C1 segment of cervical spinal cord (tissue), 14 donors: ENCODE data around the gene BABAM2.
A peak's percentile ranks its signal among the peaks of the same experiment; 100 is the strongest.
"Not testable (repeated sequence)": the region's sequence is repeated elsewhere in the genome, so short reads cannot be mapped to it uniquely, and the experiment has no call there.

Experiments used
- DNase-seq, 14 donors: peaks; one replicate each; lab custom pipeline; 2025; lab: John Stamatoyannopoulos, UW

BABAM2 gene

GRCh38 chr2:28357055-28357454, 466.5 kb downstream of the BABAM2 start:
- no peak for DNase-seq

- DNase-seq, result no peak
Observed at GRCh38 chr2:28357948-28358667, 467.6 kb downstream of the BABAM2 start.

GRCh38 chr2:28358668-28359201, 468.2 kb downstream of the BABAM2 start:
- DNase-seq, result no peak

- peak in 8 of 14 donors; percentile 9 to 74 (median 26) for DNase-seq
Observed at GRCh38 chr2:28359222-28360057, 468.9 kb downstream of the BABAM2 start.

DNA sequence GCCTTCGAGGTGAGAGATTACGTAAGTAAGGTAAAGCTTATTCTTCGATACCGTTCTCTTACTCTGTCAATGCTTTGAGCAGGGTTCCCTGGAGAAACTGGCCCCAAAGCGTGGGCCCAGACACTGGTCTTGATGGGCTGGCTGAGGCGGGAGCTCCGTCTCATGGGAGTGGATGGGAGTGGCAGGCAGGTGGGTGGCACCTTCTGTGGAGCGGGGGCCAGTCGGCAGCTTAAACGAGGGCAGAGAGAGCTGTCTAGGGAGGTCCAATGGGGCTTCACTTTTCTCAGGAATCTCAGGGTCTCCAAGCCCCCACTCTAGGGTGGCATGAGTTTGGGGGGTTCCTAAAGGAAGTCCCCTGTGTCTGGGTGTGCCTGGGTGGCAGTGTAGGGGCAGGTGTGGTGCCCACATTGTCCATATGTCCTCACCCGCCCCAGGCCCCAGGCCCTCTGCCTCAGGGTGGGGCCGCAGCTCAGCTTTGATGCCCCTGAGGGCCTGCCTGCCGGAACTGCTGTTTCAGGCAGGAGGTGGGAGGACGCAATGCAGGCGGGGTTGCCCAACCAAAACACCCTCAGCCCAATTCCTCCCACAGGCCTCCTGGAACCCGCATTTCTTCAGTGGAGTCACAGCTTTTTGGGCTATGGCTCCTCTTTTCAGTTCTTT, 469.7 kb downstream of the BABAM2 start:
- no peak for DNase-seq

- peak in 1 of 14 donors; percentile 27 for DNase-seq
Observed at GRCh38 chr2:28360718-28361293, 470.3 kb downstream of the BABAM2 start.

- DNase-seq, result no peak
Observed at GRCh38 chr2:28361991-28362710, 471.6 kb downstream of the BABAM2 start.

GRCh38 chr2:28362991-28363521, 472.5 kb downstream of the BABAM2 start:
- no peak for DNase-seq

- DNase-seq, result no peak
Observed at GRCh38 chr2:28363686-28364280, 473.3 kb downstream of the BABAM2 start.

- no peak for DNase-seq
Observed at GRCh38 chr2:28364610-28365009, 474.1 kb downstream of the BABAM2 start.

DNA sequence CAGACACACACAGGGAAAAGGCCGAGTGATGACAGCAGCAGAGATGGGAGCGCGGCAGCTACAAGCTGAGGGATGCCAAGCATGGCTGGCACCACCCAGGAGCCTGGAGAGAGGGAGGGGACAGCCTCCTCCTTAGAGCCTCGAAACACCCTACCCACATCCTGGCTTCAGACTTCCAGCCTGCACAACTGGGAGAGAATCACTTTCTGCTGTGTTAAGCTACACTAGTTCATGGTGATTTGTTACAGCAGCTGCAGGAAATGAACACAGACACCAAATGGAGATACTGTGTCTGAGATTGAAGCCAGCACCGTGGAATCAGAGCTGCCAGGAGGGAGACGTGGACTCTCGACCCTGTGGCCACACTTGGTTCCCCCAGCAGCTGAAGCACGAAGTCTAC, 474.6 kb downstream of the BABAM2 start:
- DNase-seq, result no peak

- no peak for DNase-seq
Observed at GRCh38 chr2:28366149-28366495, 475.6 kb downstream of the BABAM2 start.

DNA sequence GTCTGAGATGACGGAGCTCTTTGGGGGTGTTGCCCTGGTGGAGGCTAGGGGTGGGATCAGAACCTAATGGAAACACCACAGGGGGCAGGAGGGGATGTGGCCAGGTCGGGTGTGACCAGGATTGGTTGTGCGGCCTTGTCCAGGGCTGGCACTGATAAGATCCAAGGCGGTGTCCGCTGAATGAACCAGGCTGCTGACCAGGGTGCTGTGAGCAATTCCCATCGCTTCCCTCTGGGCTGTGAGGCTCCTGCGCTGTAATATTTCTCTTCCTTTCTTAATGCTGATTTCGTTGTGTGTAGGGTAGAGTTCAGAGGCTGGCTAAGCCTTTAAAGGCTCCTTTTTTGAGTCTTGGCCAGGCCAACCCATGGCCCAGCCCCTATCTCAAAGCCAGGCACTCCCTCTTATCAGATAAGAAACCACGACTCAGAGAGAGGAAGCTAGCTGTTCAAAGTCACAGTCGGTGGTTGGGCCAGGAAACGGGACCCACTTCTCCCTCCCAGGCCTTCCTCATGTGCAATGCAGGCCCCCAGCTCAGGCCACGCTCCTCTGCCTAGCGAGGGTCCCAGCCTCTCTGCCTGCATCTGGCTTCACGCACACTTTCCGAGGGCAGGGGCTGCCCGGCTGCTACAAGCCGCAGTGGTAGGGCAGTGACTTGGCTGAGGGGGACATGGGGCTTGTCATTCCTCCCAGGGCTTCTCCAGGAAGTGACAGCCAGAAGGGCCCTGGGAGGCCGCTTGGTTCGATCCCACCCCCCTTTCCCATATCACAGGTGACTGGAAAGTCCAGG, 476.2 kb downstream of the BABAM2 start:
- no peak for DNase-seq

DNA sequence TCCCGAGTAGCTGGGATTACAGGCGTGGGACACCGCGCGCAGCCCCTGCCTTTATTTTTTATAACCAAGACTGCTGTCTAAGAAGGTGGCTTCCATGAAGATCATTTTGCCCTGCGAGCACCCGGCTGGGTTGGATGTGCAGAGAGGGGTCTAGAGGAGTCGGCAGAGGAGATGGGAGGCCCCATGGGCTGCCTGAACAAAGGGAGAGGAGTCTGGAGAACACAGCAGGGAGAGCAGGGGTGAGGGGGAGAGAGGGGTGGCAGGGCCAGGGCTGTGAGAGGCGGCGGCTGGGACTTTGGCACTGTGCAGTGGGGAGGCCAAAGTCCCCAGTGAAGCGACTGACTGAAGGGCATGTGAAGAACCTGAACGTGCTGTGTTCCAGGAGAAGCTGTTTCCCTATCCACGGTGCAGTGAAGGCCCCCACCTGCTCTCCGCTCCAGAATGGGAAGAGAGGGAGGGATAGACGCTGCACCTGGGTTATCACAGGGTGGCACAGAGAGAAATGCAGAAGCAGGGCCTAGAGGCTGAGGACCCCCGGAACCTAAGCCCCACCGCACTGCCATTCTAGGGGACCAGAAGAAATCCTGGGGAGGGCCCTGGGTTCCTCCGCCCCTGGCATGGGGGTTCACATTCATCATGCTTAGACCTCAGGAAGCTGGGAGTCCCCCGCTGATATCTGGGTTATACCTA, 477.3 kb downstream of the BABAM2 start:
- DNase-seq, result no peak

DNA sequence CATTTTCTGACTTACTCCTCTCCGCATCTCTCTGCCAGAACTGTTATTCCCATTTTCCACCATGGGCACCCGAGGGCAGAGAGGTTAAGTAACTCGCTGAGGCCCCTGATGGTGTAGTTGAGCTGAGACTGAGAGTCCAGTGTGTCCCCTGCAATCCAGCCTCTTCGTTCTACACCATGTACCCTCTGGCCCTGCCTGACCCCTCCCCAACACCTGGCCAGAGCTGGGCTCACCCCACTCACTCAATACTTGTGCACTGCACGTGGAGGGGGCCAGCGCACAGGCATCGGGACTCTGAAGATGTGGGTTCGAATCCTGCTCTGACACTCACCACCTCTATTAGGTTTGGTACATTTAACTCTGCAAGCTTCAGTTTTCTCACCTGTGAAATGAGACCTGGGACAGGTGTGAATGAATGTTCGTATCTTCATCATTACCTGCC, 477.8 kb downstream of the BABAM2 start:
- no peak for DNase-seq

DNA sequence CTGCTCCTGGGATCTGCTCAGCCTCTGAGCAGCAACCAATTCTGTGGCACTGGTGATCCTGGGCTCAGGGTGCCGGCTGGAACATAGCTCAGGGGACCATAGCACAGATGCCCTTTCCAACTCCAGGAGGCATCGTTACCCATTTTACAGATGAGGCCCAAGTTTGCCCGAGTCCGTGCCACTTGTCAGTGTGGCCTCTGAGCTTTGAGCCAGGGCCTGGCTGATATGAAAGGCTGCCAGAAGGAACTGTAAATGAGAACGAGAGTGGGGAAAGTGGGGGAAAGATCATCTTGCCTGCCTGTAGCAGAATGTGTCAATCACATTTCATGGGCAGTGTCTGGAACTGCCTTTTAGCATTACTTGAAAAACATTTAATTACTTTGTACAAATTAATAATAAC, 478.8 kb downstream of the BABAM2 start:
- no peak for DNase-seq

DNA sequence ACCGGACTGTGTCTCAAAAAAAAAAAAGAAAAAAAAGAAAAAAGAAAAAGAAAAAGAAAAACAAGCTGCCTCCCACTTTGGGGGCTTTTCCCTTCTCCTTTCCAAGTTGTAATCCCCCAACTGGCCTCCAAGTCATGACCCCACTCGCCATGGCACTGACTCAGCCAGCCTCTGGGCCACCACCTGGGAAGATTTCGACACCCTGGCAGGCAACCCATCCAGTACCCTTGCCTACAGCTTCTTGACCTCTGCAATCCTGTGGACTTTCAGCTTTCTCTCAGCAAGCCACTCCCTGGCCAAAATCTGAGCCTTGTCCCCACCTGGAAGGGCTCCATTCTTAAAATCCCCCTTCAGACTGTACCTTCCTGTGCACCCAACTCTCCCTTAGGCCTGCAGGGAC, 479.8 kb downstream of the BABAM2 start:
- no peak for DNase-seq

- DNase-seq, result not testable (repeated sequence)
Observed at GRCh38 chr2:28371728-28372127, 481.2 kb downstream of the BABAM2 start.

GRCh38 chr2:28373854-28374253, 483.3 kb downstream of the BABAM2 start:
- DNase-seq, result no peak
